Upper lobe of right lung (tissue), 1 donor: ENCODE measurements around the gene TRAF4. TPM values are rescaled to one million over a fixed set of nuclear protein-coding genes. Genes with fewer than 3 reads are reported as not detected.
"Not testable (repeated sequence)": the region's sequence is repeated elsewhere in the genome, so short reads cannot be mapped to it uniquely, and the experiment has no call there.

Experiments used
- ATAC-seq: fragments of 200-7000 bp; cut with Tn5 transposase; one replicate; pipeline ENCODE4 v1.9.1; 2020; ENCODE audit warnings: mild to moderate bottlenecking, moderate library complexity
- DNase-seq: peaks from one replicate; pipeline ENCODE4 v3.0.0-alpha.2; 2020
- H3K27ac ChIP-seq: fragments of 200-600 bp; one replicate; pipeline ENCODE4 v1.8.0; 2022
- H3K27me3 ChIP-seq: fragments of 200-600 bp; one replicate; pipeline ENCODE4 v1.8.0; 2022; ENCODE audit warnings: mild to moderate bottlenecking
- H3K36me3 ChIP-seq: fragments of 200-600 bp; one replicate; pipeline ENCODE4 v1.8.0; 2022
- H3K4me1 ChIP-seq: fragments of 200-600 bp; one replicate; pipeline ENCODE4 v1.8.0; 2022
- H3K4me3 ChIP-seq: fragments of 200-600 bp; one replicate; pipeline ENCODE4 v1.8.0; 2022; ENCODE audit warnings: mild to moderate bottlenecking
- H3K9me3 ChIP-seq: fragments of 200-600 bp; one replicate; pipeline ENCODE4 v1.8.0; 2022
- CTCF ChIP-seq: fragments of 200-600 bp; IDR thresholded peaks from one replicate; pipeline ENCODE4 v1.8.0; 2022; ENCODE audit warnings: antibody characterized with exemption
- intact Hi-C: fragments of 100-400 bp; cut with DNase I; formaldehyde crosslinking; loops from one replicate; pipeline ENCODE4 v1.11.0; 2022
- total RNA-seq: library from RNA; stranded (reverse); fragmentation: NEBNext Ultra II Directional; extraction: Animal tissue kit (Norgen Biotek cat#: 25700); gene quantifications from one replicate; pipeline ENCODE4 v1.2.1, GENCODE V29; 2021
- donor health status: DM: no; HTN: yes; CAD: no; lungs with severe emphysema.

TRAF4 gene
- total RNA-seq, 1 donor from 2014 or later = 65.9 TPM

DNA sequence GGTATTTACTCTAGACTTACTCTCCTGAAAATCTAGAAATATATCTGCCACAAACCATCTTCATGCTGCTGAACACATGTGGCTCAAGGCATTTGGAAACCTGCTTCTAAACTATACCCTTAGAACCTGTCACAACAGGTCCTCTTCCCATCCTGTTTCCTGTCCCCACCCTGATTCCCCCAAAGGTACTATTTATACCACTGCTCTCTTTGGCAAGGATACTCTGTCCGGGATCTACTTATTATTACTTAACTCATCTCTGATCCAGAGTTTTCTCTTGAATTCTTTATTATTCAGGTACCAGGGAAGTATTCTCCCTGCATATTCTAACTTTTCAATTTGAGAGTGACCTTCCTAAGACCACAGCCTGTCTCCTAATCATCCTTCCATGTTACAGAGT is 33.4 kb downstream of the TRAF4 start:
- Histone ChIP-seq H3K27me3 (no peaks in the 10 kb centered on the region), H3K4me1 (peaks cover 6% of the 10 kb centered on the region), H3K4me3 (no peak overlapping the region), H3K27ac (peak overlapping the region; percentile 13), H3K9me3 (no peaks in the 10 kb centered on the region), H3K36me3 (peaks cover 11% of the 10 kb centered on the region)
- DNase-seq (no peak), ATAC-seq (no peak)
- TF ChIP-seq CTCF = no peak
- intact Hi-C loops = no loop called here

DNA sequence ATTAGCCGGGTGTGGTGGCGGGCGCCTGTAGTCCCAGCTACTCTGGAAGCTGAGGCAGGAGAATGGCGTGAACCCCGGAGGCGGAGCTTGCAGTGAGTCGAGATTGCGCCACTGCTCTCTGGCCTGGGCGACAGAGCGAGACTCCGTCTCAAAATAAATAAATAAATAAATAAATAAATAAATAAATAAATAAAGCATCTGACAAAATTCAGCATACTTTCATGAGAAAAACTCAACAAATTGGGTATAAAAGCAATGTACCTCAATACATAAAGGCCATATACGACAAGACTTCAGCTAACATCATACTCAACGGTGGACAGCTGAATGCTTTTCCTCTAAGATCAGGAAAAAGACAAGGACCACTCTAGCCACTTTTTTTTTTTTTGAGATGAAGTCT is 35.8 kb downstream of the TRAF4 start:
- H3K36me3 ChIP-seq, H3K4me3 ChIP-seq, DNase-seq, H3K27ac ChIP-seq, intact Hi-C loops, ATAC-seq, H3K9me3 ChIP-seq, H3K27me3 ChIP-seq, H3K4me1 ChIP-seq: not testable (repeated sequence)

- H3K4me3 ChIP-seq = no peak overlapping the region
- intact Hi-C loops = no loop called here
- H3K36me3 ChIP-seq = peaks cover 8% of the 10 kb centered on the region
- DNase-seq (no peak), ATAC-seq (no peak)
- TF ChIP-seq CTCF = no peak
- H3K4me1 ChIP-seq = no peaks in the 10 kb centered on the region
- H3K27ac ChIP-seq = no peak overlapping the region
- no peaks in the 10 kb centered on the region for H3K9me3 ChIP-seq
- no peaks in the 10 kb centered on the region for H3K27me3 ChIP-seq
Observed at GRCh38 chr17:28783161-28783560, 39.4 kb downstream of the TRAF4 start.

GRCh38 chr17:28788100-28788499 is 44.3 kb downstream of the TRAF4 start:
- ATAC-seq (no peak), DNase-seq (no peak)
- no peaks in the 10 kb centered on the region for H3K36me3 ChIP-seq
- intact Hi-C loops = no loop called here
- TF ChIP-seq CTCF = no peak
- no peaks in the 10 kb centered on the region for H3K27me3 ChIP-seq
- H3K4me1 ChIP-seq = no peaks in the 10 kb centered on the region
- H3K4me3 ChIP-seq = no peak overlapping the region
- H3K27ac ChIP-seq = no peak overlapping the region
- no peaks in the 10 kb centered on the region for H3K9me3 ChIP-seq

GRCh38 chr17:28792877-28793661 is 49.3 kb downstream of the TRAF4 start:
- no peaks in the 10 kb centered on the region for H3K9me3 ChIP-seq
- no peaks in the 10 kb centered on the region for H3K27me3 ChIP-seq
- no peak for DNase-seq
- ATAC-seq = no peak
- no peak for TF ChIP-seq CTCF
- no peak overlapping the region for H3K27ac ChIP-seq
- intact Hi-C loops = no loop called here
- H3K4me1 ChIP-seq = no peaks in the 10 kb centered on the region
- H3K36me3 ChIP-seq = no peaks in the 10 kb centered on the region
- H3K4me3 ChIP-seq = no peak overlapping the region

DNA sequence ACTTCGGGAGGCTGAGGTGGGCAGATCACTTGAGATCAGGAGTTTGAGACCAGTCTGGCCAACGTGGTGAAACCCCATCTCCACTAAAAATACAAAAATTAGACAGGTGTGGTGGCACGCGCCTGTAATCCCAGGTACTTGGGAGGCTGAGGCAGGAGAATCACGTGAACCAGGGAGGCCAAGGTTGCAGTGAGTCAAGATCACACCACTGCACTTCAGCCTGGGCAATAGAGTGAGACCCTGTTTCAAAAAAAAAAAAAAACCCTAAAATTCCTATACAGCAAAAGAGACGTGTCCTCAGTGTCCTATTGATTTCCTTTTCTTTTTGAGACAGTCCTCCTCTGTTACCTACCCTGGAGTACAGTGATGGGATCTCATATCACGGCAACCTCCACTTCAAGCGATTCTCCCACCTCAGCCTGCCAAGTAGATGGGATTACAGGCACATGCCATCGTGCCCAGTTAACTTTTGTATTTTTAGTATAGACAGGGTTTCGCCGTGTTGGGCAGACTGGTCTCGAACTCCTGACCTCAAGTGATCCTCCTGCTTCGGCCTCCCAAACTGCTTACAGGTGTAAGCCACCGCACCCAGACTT is 51.1 kb downstream of the TRAF4 start:
- H3K4me1 ChIP-seq, H3K9me3 ChIP-seq, H3K4me3 ChIP-seq, intact Hi-C loops, H3K27ac ChIP-seq, ATAC-seq, H3K36me3 ChIP-seq, DNase-seq, H3K27me3 ChIP-seq: not testable (repeated sequence)
